Uterus (tissue), 4 donors: Measurements from ENCODE around the gene DNAH7. TPM values are rescaled to one million over a fixed set of nuclear protein-coding genes. Genes with fewer than 3 reads are reported as not detected.

Experiments
- DNase-seq, 2 donors: peaks; one replicate each; pipeline ENCODE4 v3.0.0-alpha.2; 2019 to 2020
- H3K27ac ChIP-seq, 2 donors: fragments of 200-600 bp; sonication (generic); 1 replicate in 1 of 2; 2 replicates in 1 of 2; pipeline ENCODE4 v1.5.1; 2016 to 2018
- H3K27me3 ChIP-seq, 2 donors: fragments of 200-600 bp; sonication (generic); one replicate each; pipeline ENCODE4 v1.5.1; 2018 to 2019; ENCODE audit warnings: control low read depth in 1 of 2
- H3K36me3 ChIP-seq, 2 donors: fragments of 200-600 bp; sonication (generic); one replicate each; pipeline ENCODE4 v1.5.1; 2019; ENCODE audit warnings: control low read depth in 1 of 2
- H3K4me1 ChIP-seq, 2 donors: fragments of 200-600 bp; sonication (generic); one replicate each; pipeline ENCODE4 v1.5.1; 2018 to 2019; ENCODE audit warnings: control low read depth in 1 of 2
- H3K4me3 ChIP-seq, 2 donors: fragments of 200-600 bp; sonication (generic); 1 replicate in 1 of 2; 2 replicates in 1 of 2; pipeline ENCODE4 v1.5.1; 2018 to 2019; ENCODE audit warnings: mild to moderate bottlenecking in 1 of 2
- H3K9me3 ChIP-seq, 2 donors: fragments of 200-600 bp; sonication (generic); one replicate each; pipeline ENCODE4 v1.5.1; 2019; ENCODE audit warnings: control low read depth in 1 of 2
- POLR2A ChIP-seq, 2 donors: fragments of 450-650 bp; IDR thresholded peaks; one replicate each; pipeline ENCODE4 v1.6.1; 2016; ENCODE audit warnings: antibody characterized with exemption in 2 of 2, mild to moderate bottlenecking in 1 of 2, moderate library complexity in 1 of 2
- intact Hi-C: fragments of 100-400 bp; cut with DNase I; formaldehyde crosslinking; loops from one replicate; pipeline ENCODE4 v1.15.1; 2023; ENCODE audit warnings: low total_unique reads
- total RNA-seq, 4 donors: library from RNA; depleted of rRNA in 3 of 4; stranded (reverse); fragments of >200 nt in 3 of 4; gene quantifications; one replicate each; pipeline versions ENCODE4 v1.1.0 to v1.2.4, GENCODE V29; 2014 to 2023
- TF ChIP-seq, protein P1 (sequence below), 4 experiments: fragments of 200-600 bp in 2 of 4; fragments of 450-650 bp in 2 of 4; sonication (generic) in 2 of 4; IDR thresholded peaks; one replicate each; pipeline ENCODE4 v1.5.1; 2016 to 2019; ENCODE audit warnings: antibody characterized with exemption in 4 of 4, mild to moderate bottlenecking in 2 of 4, moderate library complexity in 1 of 4
- donor health status: DM: yes; HTN: yes; CAD: no.

Gene DNAH7
- total RNA-seq, 4 donors from 2014 or later: 0.26 to 10.0 (median 1.7) TPM

DNA sequence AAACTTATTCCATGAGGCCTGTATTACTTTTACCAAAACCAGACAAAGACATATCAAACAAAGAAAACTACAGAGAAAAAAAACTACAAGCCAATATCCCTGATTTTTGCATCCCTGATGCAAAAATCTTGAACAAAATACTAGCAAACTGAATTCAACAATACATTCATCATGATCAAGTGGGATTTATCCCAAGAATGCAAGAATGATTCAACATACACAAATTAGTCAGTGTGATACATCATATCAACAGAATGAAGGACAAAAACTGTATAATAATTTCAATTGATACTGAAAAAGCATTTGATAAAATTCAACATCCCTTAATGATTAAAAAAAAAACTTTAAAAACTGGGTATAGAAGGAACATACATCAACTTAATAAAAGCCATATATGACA lies 304.8 kb downstream of the DNAH7 start:
- H3K4me1 ChIP-seq: no peaks in the 10 kb centered on the region
- no peaks in the 10 kb centered on the region for H3K36me3 ChIP-seq
- TF ChIP-seq POLR2A (IDR thresholded peaks at IDR 0.05): no peak
- TF ChIP-seq, protein P1, sequence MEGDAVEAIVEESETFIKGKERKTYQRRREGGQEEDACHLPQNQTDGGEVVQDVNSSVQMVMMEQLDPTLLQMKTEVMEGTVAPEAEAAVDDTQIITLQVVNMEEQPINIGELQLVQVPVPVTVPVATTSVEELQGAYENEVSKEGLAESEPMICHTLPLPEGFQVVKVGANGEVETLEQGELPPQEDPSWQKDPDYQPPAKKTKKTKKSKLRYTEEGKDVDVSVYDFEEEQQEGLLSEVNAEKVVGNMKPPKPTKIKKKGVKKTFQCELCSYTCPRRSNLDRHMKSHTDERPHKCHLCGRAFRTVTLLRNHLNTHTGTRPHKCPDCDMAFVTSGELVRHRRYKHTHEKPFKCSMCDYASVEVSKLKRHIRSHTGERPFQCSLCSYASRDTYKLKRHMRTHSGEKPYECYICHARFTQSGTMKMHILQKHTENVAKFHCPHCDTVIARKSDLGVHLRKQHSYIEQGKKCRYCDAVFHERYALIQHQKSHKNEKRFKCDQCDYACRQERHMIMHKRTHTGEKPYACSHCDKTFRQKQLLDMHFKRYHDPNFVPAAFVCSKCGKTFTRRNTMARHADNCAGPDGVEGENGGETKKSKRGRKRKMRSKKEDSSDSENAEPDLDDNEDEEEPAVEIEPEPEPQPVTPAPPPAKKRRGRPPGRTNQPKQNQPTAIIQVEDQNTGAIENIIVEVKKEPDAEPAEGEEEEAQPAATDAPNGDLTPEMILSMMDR (IDR thresholded peaks at IDR 0.05): no peak
- no peak for DNase-seq
- no peak overlapping the region for H3K4me3 ChIP-seq
- intact Hi-C loops: no loop called here
- peaks cover 0 to 13% of the 10 kb centered on the region in 2 donors for H3K9me3 ChIP-seq
- no peak overlapping the region for H3K27ac ChIP-seq
- H3K27me3 ChIP-seq: no peaks in the 10 kb centered on the region

DNA sequence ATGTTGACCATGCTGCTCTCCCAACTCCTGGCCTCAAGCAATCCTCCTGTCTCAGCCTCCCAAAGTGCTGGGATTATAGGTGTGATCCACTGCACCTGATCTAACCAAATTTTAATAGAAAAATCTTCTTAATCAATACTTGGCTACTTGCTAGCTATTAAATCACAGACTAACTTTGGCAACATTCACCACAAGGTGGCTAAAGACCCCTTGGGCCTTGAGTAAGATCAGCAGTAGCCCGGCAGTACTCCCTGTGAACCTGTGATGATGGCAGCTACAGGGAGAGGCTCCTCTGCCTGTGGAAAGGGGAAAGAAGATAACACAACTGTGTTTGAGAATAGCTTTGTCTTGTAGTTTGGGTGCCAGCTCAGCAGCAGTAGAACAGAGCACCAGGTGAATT lies 308.8 kb downstream of the DNAH7 start:
- Histone ChIP-seq H3K27ac (no peak overlapping the region), H3K9me3 (peaks cover 0 to 5% of the 10 kb centered on the region in 2 donors), H3K4me3 (no peak overlapping the region), H3K27me3 (no peaks in the 10 kb centered on the region), H3K36me3 (no peaks in the 10 kb centered on the region), H3K4me1 (no peaks in the 10 kb centered on the region)
- intact Hi-C loops: no loop called here
- no peak for DNase-seq
- TF ChIP-seq, protein P1 (IDR thresholded peaks at IDR 0.05): no peak
- TF ChIP-seq POLR2A (IDR thresholded peaks at IDR 0.05): no peak

GRCh38 chr2:195758846-195759245 lies 309.8 kb downstream of the DNAH7 start:
- Histone ChIP-seq H3K27ac (no peak overlapping the region), H3K4me1 (no peaks in the 10 kb centered on the region), H3K9me3 (no peaks in the 10 kb centered on the region), H3K36me3 (no peaks in the 10 kb centered on the region), H3K27me3 (no peaks in the 10 kb centered on the region), H3K4me3 (no peak overlapping the region)
- TF ChIP-seq, protein P1 (IDR thresholded peaks at IDR 0.05): no peak
- TF ChIP-seq POLR2A (IDR thresholded peaks at IDR 0.05): no peak
- no peak for DNase-seq
- intact Hi-C loops: no loop called here

- H3K4me3 ChIP-seq: no peak overlapping the region
- no peaks in the 10 kb centered on the region for H3K9me3 ChIP-seq
- no peaks in the 10 kb centered on the region for H3K4me1 ChIP-seq
- H3K36me3 ChIP-seq: no peaks in the 10 kb centered on the region
- no peaks in the 10 kb centered on the region for H3K27me3 ChIP-seq
- no peak for DNase-seq
- TF ChIP-seq, protein P1 (IDR thresholded peaks at IDR 0.05): no peak
- TF ChIP-seq POLR2A (IDR thresholded peaks at IDR 0.05): no peak
- intact Hi-C loops: no loop called here
- H3K27ac ChIP-seq: no peak overlapping the region
Observed at GRCh38 chr2:195756218-195756942, 312.3 kb downstream of the DNAH7 start.

GRCh38 chr2:195741191-195741590 lies 327.4 kb downstream of the DNAH7 start:
- no peaks in the 10 kb centered on the region for H3K27me3 ChIP-seq
- H3K4me3 ChIP-seq: no peak overlapping the region
- H3K9me3 ChIP-seq: no peaks in the 10 kb centered on the region
- H3K36me3 ChIP-seq: no peaks in the 10 kb centered on the region
- H3K4me1 ChIP-seq: no peaks in the 10 kb centered on the region
- TF ChIP-seq, protein P1 (IDR thresholded peaks at IDR 0.05): no peak
- TF ChIP-seq POLR2A (IDR thresholded peaks at IDR 0.05): no peak
- DNase-seq: no peak
- H3K27ac ChIP-seq: no peak overlapping the region
- intact Hi-C loops: no loop called here
